Measurements from ENCODE around the gene HOXB3. TPM values are rescaled to one million over a fixed set of nuclear protein-coding genes. Genes with fewer than 3 reads are reported as not detected.
A peak's percentile ranks its signal among the peaks of the same experiment; 100 is the strongest.

The HOXB3 gene
- total RNA-seq, 1 donor from 2014 or later: not detected

- FAIRE-seq (no peak), DNase-seq (ENCODE audit: low read depth) (peak; percentile 53)
- Histone ChIP-seq H3K4me2 (ENCODE audit: low read length) (peak overlapping the region; percentile 88), H2AFZ (ENCODE audit: low read depth, low read length) (no peak overlapping the region), H3K79me2 (ENCODE audit: insufficient read depth, low read length) (peaks cover 78% of the 10 kb centered on the region), H3K9me3 (ENCODE audit: insufficient read depth, low read depth, low read length) (no peaks in the 10 kb centered on the region), H4K20me1 (ENCODE audit: insufficient read depth, low read length) (no peaks in the 10 kb centered on the region), H3K9ac (ENCODE audit: low read length) (peak overlapping the region; percentile 83), H3K4me1 (ENCODE audit: insufficient read depth, low read length) (peaks cover 37% of the 10 kb centered on the region), H3K27me3 (ENCODE audit: insufficient read depth, low read length) (peaks cover 59% of the 10 kb centered on the region), H3K36me3 (ENCODE audit: insufficient read depth, low read length) (no peaks in the 10 kb centered on the region), H3K4me3 (ENCODE audit: insufficient read depth, low read depth, low read length) (no peak overlapping the region), H3K27ac (ENCODE audit: low read depth, low read length) (peak overlapping the region; percentile 70)
- Mint-ChIP-seq H3K4me3 (ENCODE audit: unreplicated experiment) (peak overlapping the region; percentile 54), H3K4me1 (ENCODE audit: low read depth, unreplicated experiment) (peaks cover 2% of the 10 kb centered on the region), H3K36me3 (ENCODE audit: low read depth, unreplicated experiment) (peaks cover 3% of the 10 kb centered on the region), H3K9me3 (ENCODE audit: unreplicated experiment) (peaks cover 10% of the 10 kb centered on the region), H3K27me3 (ENCODE audit: low read depth, unreplicated experiment) (peaks cover 83% of the 10 kb centered on the region), H3K27ac (ENCODE audit: unreplicated experiment) (no peak overlapping the region)
- TF ChIP-seq CTCF (IDR thresholded peaks at IDR 0.05; ENCODE audit: insufficient read depth, low read depth, low read length): no peak
- no peak for TF ChIP-seq EZH2 (IDR thresholded peaks at IDR 0.05; ENCODE audit: insufficient read depth, low read length)
Observed at GRCh38 chr17:48552466-48553189, 37.4 kb downstream of the HOXB3 start.

- H3K36me3 ChIP-seq (ENCODE audit: insufficient read depth, low read length): no peaks in the 10 kb centered on the region
- H3K27me3 ChIP-seq (ENCODE audit: insufficient read depth, low read length): peaks cover 59% of the 10 kb centered on the region
- DNase-seq (ENCODE audit: low read depth) (peak; percentile 26), FAIRE-seq (no peak)
- H3K4me1 ChIP-seq (ENCODE audit: insufficient read depth, low read length): peaks cover 36% of the 10 kb centered on the region
- peak overlapping the region; percentile 71 for H3K4me2 ChIP-seq (ENCODE audit: low read length)
- Mint-ChIP-seq H3K27ac (ENCODE audit: unreplicated experiment) (no peak overlapping the region), H3K9me3 (ENCODE audit: unreplicated experiment) (peaks cover 10% of the 10 kb centered on the region), H3K4me3 (ENCODE audit: unreplicated experiment) (no peak overlapping the region), H3K27me3 (ENCODE audit: low read depth, unreplicated experiment) (peaks cover 83% of the 10 kb centered on the region), H3K4me1 (ENCODE audit: low read depth, unreplicated experiment) (peaks cover 2% of the 10 kb centered on the region), H3K36me3 (ENCODE audit: low read depth, unreplicated experiment) (peaks cover 3% of the 10 kb centered on the region)
- no peaks in the 10 kb centered on the region for H3K9me3 ChIP-seq (ENCODE audit: insufficient read depth, low read depth, low read length)
- H3K79me2 ChIP-seq (ENCODE audit: insufficient read depth, low read length): peaks cover 76% of the 10 kb centered on the region
- peak overlapping the region; percentile 63 for H3K9ac ChIP-seq (ENCODE audit: low read length)
- H3K27ac ChIP-seq (ENCODE audit: low read depth, low read length): peak overlapping the region; percentile 70
- no peak overlapping the region for H3K4me3 ChIP-seq (ENCODE audit: insufficient read depth, low read depth, low read length)
- H4K20me1 ChIP-seq (ENCODE audit: insufficient read depth, low read length): no peaks in the 10 kb centered on the region
- H2AFZ ChIP-seq (ENCODE audit: low read depth, low read length): no peak overlapping the region
- TF ChIP-seq CTCF (IDR thresholded peaks at IDR 0.05; ENCODE audit: insufficient read depth, low read depth, low read length) (no peak), EZH2 (IDR thresholded peaks at IDR 0.05; ENCODE audit: insufficient read depth, low read length) (peak; percentile 61)
Observed at GRCh38 chr17:48551596-48552465, 38.2 kb downstream of the HOXB3 start.

All from astrocyte (in vitro differentiated cells and primary cell).